Measurements from ENCODE around the gene GRIK4.

The GRIK4 gene

GRCh38 chr11:120841074-120841473 lies 329.5 kb downstream of the GRIK4 start:
- no peaks in the 10 kb centered on the region for H3K27me3 ChIP-seq (ENCODE audit: insufficient read depth, insufficient read length)
- no peak overlapping the region for H3K9ac ChIP-seq (ENCODE audit: insufficient read length, low read depth)
- no peaks in the 10 kb centered on the region for H3K36me3 ChIP-seq (ENCODE audit: insufficient read depth, insufficient read length, low read length)
- H3K4me1 ChIP-seq (ENCODE audit: insufficient read depth, insufficient read length) = no peaks in the 10 kb centered on the region
- no peaks in the 10 kb centered on the region for H3K9me3 ChIP-seq (ENCODE audit: insufficient read depth, low read length)
- TF ChIP-seq ZNF274 (IDR thresholded peaks at IDR 0.05; ENCODE audit: low read depth, low read length) (no peak), YY1 (IDR thresholded peaks at IDR 0.05; ENCODE audit: insufficient read depth, insufficient read length) (no peak), SUZ12 (IDR thresholded peaks at IDR 0.05; ENCODE audit: extremely low read depth, insufficient read depth, insufficient read length) (no peak)
- DNase-seq (ENCODE audit: low read depth, low spot score) = no peak
- no peak overlapping the region for H3K4me3 ChIP-seq (ENCODE audit: insufficient read length, low read depth)

DNA sequence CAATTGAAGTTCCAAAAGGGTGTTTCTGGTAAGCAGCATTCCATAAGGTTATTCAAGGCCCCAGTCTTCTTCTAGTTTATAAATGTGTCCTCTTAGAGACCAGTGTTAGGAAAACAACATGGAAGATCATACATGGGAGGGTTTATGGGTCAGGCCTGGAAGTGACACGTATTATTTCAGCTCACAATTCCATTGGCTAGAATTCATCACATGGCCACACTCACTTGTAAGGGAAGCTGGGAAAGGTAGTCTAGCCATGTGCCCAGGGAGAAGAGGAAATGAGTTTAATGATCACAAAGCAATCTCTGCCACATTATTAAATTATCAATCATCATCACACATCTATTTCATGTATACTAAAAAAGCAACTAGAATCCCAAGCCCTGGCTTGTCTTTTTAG lies 330.6 kb downstream of the GRIK4 start:
- TF ChIP-seq ZNF274 (IDR thresholded peaks at IDR 0.05; ENCODE audit: low read depth, low read length) (no peak), SUZ12 (IDR thresholded peaks at IDR 0.05; ENCODE audit: extremely low read depth, insufficient read depth, insufficient read length) (no peak), YY1 (IDR thresholded peaks at IDR 0.05; ENCODE audit: insufficient read depth, insufficient read length) (no peak)
- no peaks in the 10 kb centered on the region for H3K9me3 ChIP-seq (ENCODE audit: insufficient read depth, low read length)
- no peaks in the 10 kb centered on the region for H3K4me1 ChIP-seq (ENCODE audit: insufficient read depth, insufficient read length)
- no peaks in the 10 kb centered on the region for H3K27me3 ChIP-seq (ENCODE audit: insufficient read depth, insufficient read length)
- DNase-seq (ENCODE audit: low read depth, low spot score) = no peak
- H3K4me3 ChIP-seq (ENCODE audit: insufficient read length, low read depth) = no peak overlapping the region
- H3K36me3 ChIP-seq (ENCODE audit: insufficient read depth, insufficient read length, low read length) = no peaks in the 10 kb centered on the region
- no peak overlapping the region for H3K9ac ChIP-seq (ENCODE audit: insufficient read length, low read depth)

DNA sequence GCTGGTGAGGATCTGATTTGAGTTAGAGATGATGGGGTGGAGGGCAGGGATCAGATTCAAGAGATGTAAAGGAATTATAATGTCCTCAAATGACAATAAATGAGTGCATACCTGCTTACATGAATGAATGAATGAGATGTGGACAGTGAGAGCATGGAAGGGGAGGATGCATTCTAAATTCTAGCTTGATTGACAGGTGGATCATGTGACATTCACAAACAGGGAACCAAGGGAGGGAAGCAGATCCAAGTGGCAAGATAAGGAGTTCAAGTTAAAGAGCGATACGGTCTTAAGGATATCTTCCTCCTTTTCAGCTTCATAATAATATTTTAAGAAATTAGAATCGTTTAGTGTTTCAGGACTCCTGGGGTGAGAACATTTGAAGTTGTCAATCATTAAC lies 341.9 kb downstream of the GRIK4 start:
- no peak for DNase-seq (ENCODE audit: low read depth, low spot score)
- no peak for TF ChIP-seq ZNF274 (IDR thresholded peaks at IDR 0.05; ENCODE audit: low read depth, low read length)
- TF ChIP-seq YY1 (IDR thresholded peaks at IDR 0.05; ENCODE audit: insufficient read depth, insufficient read length) = no peak
- TF ChIP-seq SUZ12 (IDR thresholded peaks at IDR 0.05; ENCODE audit: extremely low read depth, insufficient read depth, insufficient read length) = no peak
- Histone ChIP-seq H3K9me3 (ENCODE audit: insufficient read depth, low read length) (no peaks in the 10 kb centered on the region), H3K9ac (ENCODE audit: insufficient read length, low read depth) (no peak overlapping the region), H3K27me3 (ENCODE audit: insufficient read depth, insufficient read length) (no peaks in the 10 kb centered on the region), H3K4me1 (ENCODE audit: insufficient read depth, insufficient read length) (no peaks in the 10 kb centered on the region), H3K4me3 (ENCODE audit: insufficient read length, low read depth) (no peak overlapping the region), H3K36me3 (ENCODE audit: insufficient read depth, insufficient read length, low read length) (no peaks in the 10 kb centered on the region)

GRCh38 chr11:120854988-120855387 lies 343.4 kb downstream of the GRIK4 start:
- H3K9me3 ChIP-seq (ENCODE audit: insufficient read depth, low read length) = no peaks in the 10 kb centered on the region
- H3K4me3 ChIP-seq (ENCODE audit: insufficient read length, low read depth) = no peak overlapping the region
- H3K9ac ChIP-seq (ENCODE audit: insufficient read length, low read depth) = no peak overlapping the region
- H3K36me3 ChIP-seq (ENCODE audit: insufficient read depth, insufficient read length, low read length) = no peaks in the 10 kb centered on the region
- no peak for DNase-seq (ENCODE audit: low read depth, low spot score)
- TF ChIP-seq ZNF274 (IDR thresholded peaks at IDR 0.05; ENCODE audit: low read depth, low read length) = no peak
- H3K4me1 ChIP-seq (ENCODE audit: insufficient read depth, insufficient read length) = no peaks in the 10 kb centered on the region
- H3K27me3 ChIP-seq (ENCODE audit: insufficient read depth, insufficient read length) = no peaks in the 10 kb centered on the region

DNA sequence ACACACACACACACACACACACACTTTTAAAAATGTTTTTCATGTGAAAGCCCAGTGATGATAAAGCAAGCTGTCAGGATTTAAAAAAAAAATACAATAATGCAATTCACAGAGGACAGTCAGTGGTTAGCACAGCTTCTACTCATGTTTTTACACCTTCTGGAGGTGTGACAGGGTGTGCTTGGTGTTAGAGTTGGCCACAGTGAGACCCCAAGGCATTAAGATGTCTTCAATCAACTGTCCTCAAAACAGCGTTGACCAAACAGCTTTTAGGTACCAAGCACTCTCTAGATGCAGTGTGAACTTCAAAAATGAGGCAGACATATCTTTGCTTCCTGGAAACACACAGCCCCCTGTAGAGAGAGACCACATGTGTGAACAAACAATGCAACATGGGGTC lies 346.0 kb downstream of the GRIK4 start:
- no peaks in the 10 kb centered on the region for H3K36me3 ChIP-seq (ENCODE audit: insufficient read depth, insufficient read length, low read length)
- DNase-seq (ENCODE audit: low read depth, low spot score) = no peak
- H3K9ac ChIP-seq (ENCODE audit: insufficient read length, low read depth) = no peak overlapping the region
- no peak overlapping the region for H3K4me3 ChIP-seq (ENCODE audit: insufficient read length, low read depth)
- no peaks in the 10 kb centered on the region for H3K9me3 ChIP-seq (ENCODE audit: insufficient read depth, low read length)
- no peak for TF ChIP-seq ZNF274 (IDR thresholded peaks at IDR 0.05; ENCODE audit: low read depth, low read length)
- TF ChIP-seq SUZ12 (IDR thresholded peaks at IDR 0.05; ENCODE audit: extremely low read depth, insufficient read depth, insufficient read length) = no peak
- TF ChIP-seq YY1 (IDR thresholded peaks at IDR 0.05; ENCODE audit: insufficient read depth, insufficient read length) = no peak
- H3K4me1 ChIP-seq (ENCODE audit: insufficient read depth, insufficient read length) = no peaks in the 10 kb centered on the region
- no peaks in the 10 kb centered on the region for H3K27me3 ChIP-seq (ENCODE audit: insufficient read depth, insufficient read length)

DNA sequence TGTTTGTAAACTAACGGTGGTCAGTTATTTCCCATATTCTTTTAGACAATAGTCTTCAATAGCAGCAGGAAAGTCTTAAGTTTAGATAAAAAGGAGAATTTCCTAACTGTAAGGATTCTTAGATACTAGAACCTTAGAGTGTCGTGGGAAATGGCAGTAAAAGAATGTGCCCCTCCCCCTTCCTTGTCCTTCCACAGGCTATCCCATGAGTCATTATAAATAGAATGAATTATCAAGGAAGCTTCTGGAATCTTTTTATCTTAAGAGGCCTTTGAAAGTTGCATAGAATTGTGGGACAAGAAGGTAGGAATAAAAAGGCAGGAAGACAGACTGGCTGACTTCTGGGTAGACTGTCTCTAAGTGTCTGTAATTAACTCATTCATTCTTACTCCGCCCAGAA lies 347.2 kb downstream of the GRIK4 start:
- Histone ChIP-seq H3K36me3 (ENCODE audit: insufficient read depth, insufficient read length, low read length) (no peaks in the 10 kb centered on the region), H3K9ac (ENCODE audit: insufficient read length, low read depth) (no peak overlapping the region), H3K27me3 (ENCODE audit: insufficient read depth, insufficient read length) (no peaks in the 10 kb centered on the region), H3K9me3 (ENCODE audit: insufficient read depth, low read length) (no peaks in the 10 kb centered on the region), H3K4me1 (ENCODE audit: insufficient read depth, insufficient read length) (no peaks in the 10 kb centered on the region), H3K4me3 (ENCODE audit: insufficient read length, low read depth) (no peak overlapping the region)
- DNase-seq (ENCODE audit: low read depth, low spot score) = no peak
- no peak for TF ChIP-seq YY1 (IDR thresholded peaks at IDR 0.05; ENCODE audit: insufficient read depth, insufficient read length)
- no peak for TF ChIP-seq ZNF274 (IDR thresholded peaks at IDR 0.05; ENCODE audit: low read depth, low read length)
- no peak for TF ChIP-seq SUZ12 (IDR thresholded peaks at IDR 0.05; ENCODE audit: extremely low read depth, insufficient read depth, insufficient read length)

- no peak for DNase-seq (ENCODE audit: low read depth, low spot score)
- Histone ChIP-seq H3K36me3 (ENCODE audit: insufficient read depth, insufficient read length, low read length) (no peaks in the 10 kb centered on the region), H3K4me3 (ENCODE audit: insufficient read length, low read depth) (no peak overlapping the region), H3K27me3 (ENCODE audit: insufficient read depth, insufficient read length) (no peaks in the 10 kb centered on the region), H3K4me1 (ENCODE audit: insufficient read depth, insufficient read length) (no peaks in the 10 kb centered on the region), H3K9me3 (ENCODE audit: insufficient read depth, low read length) (no peaks in the 10 kb centered on the region), H3K9ac (ENCODE audit: insufficient read length, low read depth) (no peak overlapping the region)
- TF ChIP-seq ZNF274 (IDR thresholded peaks at IDR 0.05; ENCODE audit: low read depth, low read length) (no peak), YY1 (IDR thresholded peaks at IDR 0.05; ENCODE audit: insufficient read depth, insufficient read length) (no peak), SUZ12 (IDR thresholded peaks at IDR 0.05; ENCODE audit: extremely low read depth, insufficient read depth, insufficient read length) (no peak)
Measured at GRCh38 chr11:120859552-120860295, 348.2 kb downstream of the GRIK4 start.

Measured in NT2/D1 (cell line).